Measurements from ENCODE around the gene MAGEH1.
"Not testable (repeated sequence)": the region's sequence is repeated elsewhere in the genome, so short reads cannot be mapped to it uniquely, and the experiment has no call there.

MAGEH1 gene

DNA sequence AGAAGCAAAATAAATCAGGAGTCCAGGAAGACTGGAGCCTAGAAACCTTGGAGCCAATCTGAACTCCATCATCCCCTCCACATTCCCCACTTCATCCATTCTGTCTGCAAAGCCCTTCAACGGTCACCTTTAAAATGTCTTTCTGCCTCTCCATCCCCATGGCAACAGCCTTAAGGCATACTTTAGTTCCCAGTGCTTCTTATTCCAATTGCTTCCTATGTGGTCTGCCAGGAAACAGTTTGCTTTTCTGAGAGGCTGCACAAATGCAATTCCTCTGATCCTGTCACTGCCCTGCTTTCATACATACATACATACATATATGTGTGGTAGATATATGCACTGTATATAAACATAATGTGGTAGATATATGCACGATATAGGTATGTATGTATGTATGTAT lies 786 bp upstream of the MAGEH1 start:
- Histone ChIP-seq H3K9me3 (ENCODE audit: insufficient read depth, low read length) (no peaks in the 10 kb centered on the region), H3K4me3 (ENCODE audit: insufficient read depth, low read length, poor library complexity, severe bottlenecking) (peak overlapping the region; percentile 68), H3K36me3 (ENCODE audit: low read length) (no peaks in the 10 kb centered on the region), H3K9ac (ENCODE audit: low read length) (no peak overlapping the region), H2AFZ (ENCODE audit: low read depth, low read length, severe bottlenecking) (no peak overlapping the region), H3F3A (ENCODE audit: insufficient read depth) (no peaks in the 10 kb centered on the region), H3K79me2 (ENCODE audit: insufficient read depth, low read length) (no peaks in the 10 kb centered on the region), H3K27me3 (ENCODE audit: low read length) (no peaks in the 10 kb centered on the region), H3K9me2 (replicated peaks; ENCODE audit: insufficient read depth, low read length) (no peaks in the 10 kb centered on the region), H4K20me1 (ENCODE audit: low read depth, low read length) (no peaks in the 10 kb centered on the region), H3K4me2 (ENCODE audit: low read depth, low read length, poor library complexity, severe bottlenecking) (peak overlapping the region; percentile 78), H3K27ac (ENCODE audit: low read depth, low read length) (no peak overlapping the region)
- no peak for TF ChIP-seq EZH2phosphoT487 (conservative IDR thresholded peaks at IDR 0.05; ENCODE audit: low read length)
- TF ChIP-seq, protein P1, sequence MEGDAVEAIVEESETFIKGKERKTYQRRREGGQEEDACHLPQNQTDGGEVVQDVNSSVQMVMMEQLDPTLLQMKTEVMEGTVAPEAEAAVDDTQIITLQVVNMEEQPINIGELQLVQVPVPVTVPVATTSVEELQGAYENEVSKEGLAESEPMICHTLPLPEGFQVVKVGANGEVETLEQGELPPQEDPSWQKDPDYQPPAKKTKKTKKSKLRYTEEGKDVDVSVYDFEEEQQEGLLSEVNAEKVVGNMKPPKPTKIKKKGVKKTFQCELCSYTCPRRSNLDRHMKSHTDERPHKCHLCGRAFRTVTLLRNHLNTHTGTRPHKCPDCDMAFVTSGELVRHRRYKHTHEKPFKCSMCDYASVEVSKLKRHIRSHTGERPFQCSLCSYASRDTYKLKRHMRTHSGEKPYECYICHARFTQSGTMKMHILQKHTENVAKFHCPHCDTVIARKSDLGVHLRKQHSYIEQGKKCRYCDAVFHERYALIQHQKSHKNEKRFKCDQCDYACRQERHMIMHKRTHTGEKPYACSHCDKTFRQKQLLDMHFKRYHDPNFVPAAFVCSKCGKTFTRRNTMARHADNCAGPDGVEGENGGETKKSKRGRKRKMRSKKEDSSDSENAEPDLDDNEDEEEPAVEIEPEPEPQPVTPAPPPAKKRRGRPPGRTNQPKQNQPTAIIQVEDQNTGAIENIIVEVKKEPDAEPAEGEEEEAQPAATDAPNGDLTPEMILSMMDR (IDR thresholded peaks at IDR 0.05; ENCODE audit: insufficient read depth, low read length, poor library complexity, severe bottlenecking), result no peak

DNA sequence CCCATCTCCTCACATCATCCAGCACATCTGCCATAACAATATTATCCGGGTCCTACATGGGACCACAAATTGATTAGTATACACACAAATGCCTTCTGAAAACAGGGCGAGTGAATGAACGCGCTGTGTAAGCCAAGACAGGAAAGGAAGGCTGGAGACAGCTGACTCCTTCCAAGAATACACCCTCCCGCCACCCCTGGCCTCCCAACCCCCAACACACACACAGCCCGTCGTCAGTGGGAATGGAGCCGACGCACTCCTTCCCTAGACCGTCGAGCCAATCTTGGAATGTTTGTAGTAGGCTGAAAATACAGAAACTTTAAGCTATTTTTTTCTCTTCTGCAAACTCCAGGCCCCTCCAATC lies 319 bp upstream of the MAGEH1 start:
- Histone ChIP-seq H4K20me1 (ENCODE audit: low read depth, low read length) (no peaks in the 10 kb centered on the region), H3K4me3 (ENCODE audit: insufficient read depth, low read length, poor library complexity, severe bottlenecking) (peak overlapping the region; percentile 68), H3F3A (ENCODE audit: insufficient read depth) (no peaks in the 10 kb centered on the region), H3K27ac (ENCODE audit: low read depth, low read length) (no peak overlapping the region), H3K27me3 (ENCODE audit: low read length) (no peaks in the 10 kb centered on the region), H3K9me3 (ENCODE audit: insufficient read depth, low read length) (no peaks in the 10 kb centered on the region), H3K9me2 (replicated peaks; ENCODE audit: insufficient read depth, low read length) (no peaks in the 10 kb centered on the region), H3K79me2 (ENCODE audit: insufficient read depth, low read length) (no peaks in the 10 kb centered on the region), H2AFZ (ENCODE audit: low read depth, low read length, severe bottlenecking) (peak overlapping the region; percentile 83), H3K9ac (ENCODE audit: low read length) (peak overlapping the region; percentile 68), H3K36me3 (ENCODE audit: low read length) (no peaks in the 10 kb centered on the region), H3K4me2 (ENCODE audit: low read depth, low read length, poor library complexity, severe bottlenecking) (peak overlapping the region; percentile 78)
- no peak for TF ChIP-seq EZH2phosphoT487 (conservative IDR thresholded peaks at IDR 0.05; ENCODE audit: low read length)
- TF ChIP-seq, protein P1 (IDR thresholded peaks at IDR 0.05; ENCODE audit: insufficient read depth, low read length, poor library complexity, severe bottlenecking), result no peak

GRCh38 chrX:55452833-55453124 lies 852 bp downstream of the MAGEH1 start:
- Histone ChIP-seq H3K4me2 (ENCODE audit: low read depth, low read length, poor library complexity, severe bottlenecking) (peak overlapping the region; percentile 78), H3K36me3 (ENCODE audit: low read length) (no peaks in the 10 kb centered on the region), H2AFZ (ENCODE audit: low read depth, low read length, severe bottlenecking) (peak overlapping the region; percentile 83), H3K27me3 (ENCODE audit: low read length) (no peaks in the 10 kb centered on the region), H4K20me1 (ENCODE audit: low read depth, low read length) (no peaks in the 10 kb centered on the region), H3K9me2 (replicated peaks; ENCODE audit: insufficient read depth, low read length) (no peaks in the 10 kb centered on the region), H3K4me3 (ENCODE audit: insufficient read depth, low read length, poor library complexity, severe bottlenecking) (peak overlapping the region; percentile 68), H3K9me3 (ENCODE audit: insufficient read depth, low read length) (no peaks in the 10 kb centered on the region), H3F3A (ENCODE audit: insufficient read depth) (no peaks in the 10 kb centered on the region), H3K9ac (ENCODE audit: low read length) (peak overlapping the region; percentile 68), H3K79me2 (ENCODE audit: insufficient read depth, low read length) (no peaks in the 10 kb centered on the region), H3K27ac (ENCODE audit: low read depth, low read length) (no peak overlapping the region)
- TF ChIP-seq EZH2phosphoT487 (conservative IDR thresholded peaks at IDR 0.05; ENCODE audit: low read length), result no peak
- TF ChIP-seq, protein P1 (IDR thresholded peaks at IDR 0.05; ENCODE audit: insufficient read depth, low read length, poor library complexity, severe bottlenecking), result no peak

DNA sequence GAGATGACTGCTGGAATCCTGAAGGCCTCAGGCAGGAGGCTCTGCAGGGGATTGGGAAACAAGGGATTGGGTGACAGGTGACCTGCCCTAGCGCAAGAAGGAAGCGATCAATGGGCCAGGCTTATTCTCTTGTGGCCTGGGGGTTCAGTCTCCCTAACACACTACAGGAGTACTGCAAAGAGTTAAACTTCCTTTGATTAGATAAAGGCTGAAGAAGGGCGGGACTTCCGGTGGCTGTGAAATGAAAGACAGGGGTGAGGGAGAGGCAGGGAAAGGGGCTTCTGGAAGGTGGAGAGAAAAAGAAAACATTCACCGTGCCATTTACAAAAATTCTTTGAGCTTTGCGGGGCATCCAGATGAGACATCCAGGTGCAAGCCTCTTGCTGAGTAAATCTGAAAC lies 3.8 kb downstream of the MAGEH1 start:
- not testable (repeated sequence) for H3K36me3 ChIP-seq (ENCODE audit: low read length); H3K27me3 ChIP-seq (ENCODE audit: low read length); H3K4me3 ChIP-seq (ENCODE audit: insufficient read depth, low read length, poor library complexity, severe bottlenecking); H3K4me2 ChIP-seq (ENCODE audit: low read depth, low read length, poor library complexity, severe bottlenecking); H2AFZ ChIP-seq (ENCODE audit: low read depth, low read length, severe bottlenecking); H3K9me3 ChIP-seq (ENCODE audit: insufficient read depth, low read length); H3K9me2 ChIP-seq (replicated peaks; ENCODE audit: insufficient read depth, low read length); H4K20me1 ChIP-seq (ENCODE audit: low read depth, low read length); H3K9ac ChIP-seq (ENCODE audit: low read length); H3K27ac ChIP-seq (ENCODE audit: low read depth, low read length); H3F3A ChIP-seq (ENCODE audit: insufficient read depth); H3K79me2 ChIP-seq (ENCODE audit: insufficient read depth, low read length)

- not testable (repeated sequence) for H3K27ac ChIP-seq (ENCODE audit: low read depth, low read length); H3F3A ChIP-seq (ENCODE audit: insufficient read depth); H3K79me2 ChIP-seq (ENCODE audit: insufficient read depth, low read length); H3K9me3 ChIP-seq (ENCODE audit: insufficient read depth, low read length); H3K4me3 ChIP-seq (ENCODE audit: insufficient read depth, low read length, poor library complexity, severe bottlenecking); H3K9ac ChIP-seq (ENCODE audit: low read length); H4K20me1 ChIP-seq (ENCODE audit: low read depth, low read length); H2AFZ ChIP-seq (ENCODE audit: low read depth, low read length, severe bottlenecking); H3K9me2 ChIP-seq (replicated peaks; ENCODE audit: insufficient read depth, low read length); H3K36me3 ChIP-seq (ENCODE audit: low read length); H3K4me2 ChIP-seq (ENCODE audit: low read depth, low read length, poor library complexity, severe bottlenecking); H3K27me3 ChIP-seq (ENCODE audit: low read length)
Observed at GRCh38 chrX:55459426-55459825, 7.5 kb downstream of the MAGEH1 start.

GRCh38 chrX:55459926-55460325 lies 8.0 kb downstream of the MAGEH1 start:
- not testable (repeated sequence) for H3F3A ChIP-seq (ENCODE audit: insufficient read depth); H3K9me3 ChIP-seq (ENCODE audit: insufficient read depth, low read length); H4K20me1 ChIP-seq (ENCODE audit: low read depth, low read length); H3K4me2 ChIP-seq (ENCODE audit: low read depth, low read length, poor library complexity, severe bottlenecking); H2AFZ ChIP-seq (ENCODE audit: low read depth, low read length, severe bottlenecking); H3K27ac ChIP-seq (ENCODE audit: low read depth, low read length); H3K9ac ChIP-seq (ENCODE audit: low read length); H3K79me2 ChIP-seq (ENCODE audit: insufficient read depth, low read length); H3K9me2 ChIP-seq (replicated peaks; ENCODE audit: insufficient read depth, low read length); H3K36me3 ChIP-seq (ENCODE audit: low read length); H3K4me3 ChIP-seq (ENCODE audit: insufficient read depth, low read length, poor library complexity, severe bottlenecking); H3K27me3 ChIP-seq (ENCODE audit: low read length)
